Endothelial cell of umbilical vein (primary cell): ENCODE results near the gene GUCA2A. TPM values are rescaled to one million over a fixed set of nuclear protein-coding genes. Genes with fewer than 3 reads are reported as not detected.

ENCODE experiments used
- BruUV-seq: library from RNA; stranded (reverse); fragments of 400-500 nt; replicated peaks from 2 replicates; lab custom pipeline; 2021; lab: Mats Ljungman, UMichigan
- CTCF ChIA-PET: fragments of 300-600, 350-600 bp; sonication (Branson Sonifier 250); formaldehyde crosslinking; loops from one replicate; lab custom pipeline; 2021; ENCODE audit warnings: antibody characterized with exemption, inconsistent platforms; lab: Charles Lee
- POLR2A ChIA-PET: fragments of 300-600, 350-600 bp; sonication (Branson Sonifier 250); formaldehyde crosslinking; loops from one replicate; lab custom pipeline; 2021; ENCODE audit warnings: antibody characterized with exemption, inconsistent platforms; lab: Charles Lee
- DNase-seq: peaks from one replicate; pipeline ENCODE4 v3.0.0-alpha.2; 2011; ENCODE audit warnings: low read depth, low spot score
- FAIRE-seq: peaks from 2 replicates; lab custom pipeline; 2011; peaks lifted over from hg19 to GRCh38; lab: Jason Lieb, UNC
- H2AFZ ChIP-seq: 2 replicates; pipeline ENCODE4 v1.6.0; 2012; ENCODE audit warnings: low read depth, low read length, control low read depth, inconsistent platforms
- H3K27ac ChIP-seq: 2 replicates; pipeline ENCODE4 v1.5.1; 2011; ENCODE audit warnings: low read depth, mild to moderate bottlenecking, control low read depth, low read length, moderate library complexity; ENCODE audit not compliant: insufficient read depth
- H3K27me3 ChIP-seq, 2 experiments: 2 replicates each; pipeline versions ENCODE4 v1.6.0 to v1.6.1; 2011; ENCODE audit warnings: low read length in 2 of 2, mixed read lengths in 1 of 2; ENCODE audit not compliant: control insufficient read depth in 2 of 2, insufficient read depth in 2 of 2
- H3K36me3 ChIP-seq, 2 experiments: 2 replicates in 1 of 2; 3 replicates in 1 of 2; pipeline ENCODE4 v1.5.1; 2011; ENCODE audit warnings: low read length in 2 of 2, mild to moderate bottlenecking in 1 of 2, moderate library complexity in 1 of 2; ENCODE audit not compliant: control insufficient read depth in 2 of 2, insufficient read depth in 2 of 2; ENCODE audit errors: extremely low read depth in 1 of 2
- H3K4me1 ChIP-seq: 3 replicates; pipeline ENCODE4 v1.5.1; 2011; ENCODE audit warnings: mild to moderate bottlenecking, low read length; ENCODE audit not compliant: control insufficient read depth, insufficient read depth; ENCODE audit errors: extremely low read depth
- H3K4me2 ChIP-seq: 2 replicates; pipeline ENCODE4 v1.6.1; 2011; ENCODE audit warnings: low read length, control low read depth, mixed read lengths; ENCODE audit not compliant: insufficient read depth
- H3K4me3 ChIP-seq, 3 experiments: fragments of 200-600 bp in 1 of 3; sonication (generic), shearing (Covaris generic) in 1 of 3; replicated peaks in 1 of 3; 2 replicates each; pipeline ENCODE4 v1.5.1; 2011 to 2016; ENCODE audit warnings: control low read depth in 3 of 3, low read length in 3 of 3, mild to moderate bottlenecking in 2 of 3, inconsistent platforms in 1 of 3, low read depth in 1 of 3, moderate library complexity in 1 of 3; ENCODE audit not compliant: insufficient read depth in 1 of 3
- H3K79me2 ChIP-seq: 2 replicates; pipeline ENCODE4 v1.6.0; 2012; ENCODE audit warnings: low read length, inconsistent platforms; ENCODE audit not compliant: control insufficient read depth, insufficient read depth
- H3K9ac ChIP-seq: replicated peaks from 2 replicates; pipeline ENCODE3; 2011; ENCODE audit warnings: low read length, control low read depth; ENCODE audit not compliant: insufficient read depth; ENCODE audit errors: extremely low read depth
- H3K9me1 ChIP-seq: replicated peaks from 3 replicates; pipeline ENCODE4 v1.6.0; 2011; ENCODE audit warnings: mild to moderate bottlenecking, low read length; ENCODE audit not compliant: control insufficient read depth, insufficient read depth; ENCODE audit errors: extremely low read depth
- H3K9me3 ChIP-seq: replicated peaks from 2 replicates; pipeline ENCODE4 v1.5.1; 2012; ENCODE audit warnings: low read length, inconsistent platforms; ENCODE audit not compliant: control insufficient read depth, insufficient read depth
- H4K20me1 ChIP-seq: replicated peaks from 2 replicates; pipeline ENCODE3; 2011; ENCODE audit warnings: mild to moderate bottlenecking, low read length; ENCODE audit not compliant: control insufficient read depth, insufficient read depth; ENCODE audit errors: extremely low read depth
- EZH2 ChIP-seq: IDR thresholded peaks from 2 replicates; pipeline ENCODE4 v1.6.1; 2012; ENCODE audit warnings: borderline replicate concordance, low read depth, mild to moderate bottlenecking, moderate library complexity, low read length, inconsistent platforms; ENCODE audit not compliant: severe bottlenecking
- FOS ChIP-seq: IDR thresholded peaks from 2 replicates; pipeline ENCODE4 v1.6.1; 2011; ENCODE audit warnings: mild to moderate bottlenecking, low read length, moderate library complexity, borderline replicate concordance; ENCODE audit not compliant: insufficient read depth
- GATA2 ChIP-seq: IDR thresholded peaks from 2 replicates; pipeline ENCODE4 v1.7.0; 2011; ENCODE audit warnings: low read depth, mild to moderate bottlenecking, moderate library complexity, mixed read lengths, low read length; ENCODE audit not compliant: insufficient read length, insufficient read depth
- JUN ChIP-seq: IDR thresholded peaks from 2 replicates; pipeline ENCODE4 v1.6.1; 2011; ENCODE audit warnings: borderline replicate concordance, low read depth; ENCODE audit not compliant: insufficient read length, insufficient read depth
- MYC ChIP-seq: IDR thresholded peaks from one replicate; pipeline ENCODE4 v1.6.1; 2011; ENCODE audit warnings: mild to moderate bottlenecking, low read depth, low read length
- POLR2A ChIP-seq: IDR thresholded peaks from 2 replicates; pipeline ENCODE4 v1.6.1; 2012; ENCODE audit warnings: low read depth, mild to moderate bottlenecking, control low read depth, low read length
- POLR2AphosphoS5 ChIP-seq: IDR thresholded peaks from 2 replicates; pipeline ENCODE4 v1.6.1; 2012; ENCODE audit warnings: low read depth, mild to moderate bottlenecking, control low read depth, low read length, moderate library complexity; ENCODE audit not compliant: insufficient read depth
- dilution Hi-C: fragments of 300-500 bp; cut with MboI; formaldehyde crosslinking; loops from one replicate; pipeline ENCODE4 v1.15.0; 2019; ENCODE audit warnings: low sequenced_read_pairs; ENCODE audit not compliant: extremely low pct_ligation_motif_present
- intact Hi-C: fragments of 100-400 bp; cut with micrococcal nuclease; formaldehyde crosslinking; loops from one replicate; pipeline ENCODE4 v1.10.0; 2022
- polyA plus RNA-seq, 4 experiments: library from polyadenylated mRNA; depleted of rRNA in 3 of 4; stranded (reverse) in 3 of 4; unstranded in 1 of 4; fragments of >200 nt; gene quantifications; 2 replicates each; pipeline versions ENCODE4 v1.2.1 to v1.2.3, GENCODE V29; 2011 to 2012; ENCODE audit warnings: missing spikeins in 1 of 4
- total RNA-seq: library from RNA; stranded (reverse); gene quantifications from 2 replicates; pipeline ENCODE4 v1.2.3, GENCODE V29; 2021
- TF ChIP-seq, protein P1 (sequence below): IDR thresholded peaks from 2 replicates; pipeline ENCODE4 v1.6.1; 2011; ENCODE audit not compliant: insufficient read depth, insufficient read length
- TF ChIP-seq, protein P2 (sequence below), 2 donors: IDR thresholded peaks; 1 replicate in 1 of 2; 2 replicates in 1 of 2; pipeline ENCODE4 v1.5.1; 2011; ENCODE audit warnings: low read length in 2 of 2, mild to moderate bottlenecking in 2 of 2, moderate library complexity in 2 of 2, control low read depth in 1 of 2, inconsistent platforms in 1 of 2, low read depth in 1 of 2; ENCODE audit not compliant: insufficient read depth in 1 of 2; ENCODE audit errors: extremely low read depth in 1 of 2

Gene GUCA2A
- total and polyA plus RNA-seq, 2 donors (not counting 3 experiments of a cell fraction or from before 2014, with no cell fraction given) = not detected

DNA sequence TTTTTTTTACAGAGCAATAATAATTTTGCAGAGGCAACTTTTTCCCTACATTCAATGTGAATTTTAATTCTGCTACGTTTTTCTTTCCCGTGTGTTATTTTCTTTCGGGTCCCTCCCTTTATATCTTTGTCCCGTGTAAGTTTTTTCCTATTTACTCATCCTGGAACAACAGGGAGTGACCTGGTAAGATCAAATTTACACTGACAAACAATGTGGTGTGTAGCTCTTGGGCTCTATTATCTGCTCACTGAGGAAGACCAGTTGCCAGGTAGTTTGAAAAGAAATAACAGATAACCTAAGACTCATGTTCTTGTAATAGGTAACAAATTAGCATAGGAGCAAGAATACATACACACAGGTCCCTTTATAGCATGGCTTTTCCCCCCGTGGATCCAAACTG lies 33.7 kb upstream of the GUCA2A start:
- BruUV-seq = no TSS peak
- TF ChIP-seq, protein P1, sequence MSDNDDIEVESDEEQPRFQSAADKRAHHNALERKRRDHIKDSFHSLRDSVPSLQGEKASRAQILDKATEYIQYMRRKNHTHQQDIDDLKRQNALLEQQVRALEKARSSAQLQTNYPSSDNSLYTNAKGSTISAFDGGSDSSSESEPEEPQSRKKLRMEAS = no peak
- TF ChIP-seq JUN (no peak), MYC (no peak), POLR2AphosphoS5 (no peak), POLR2A (no peak), GATA2 (no peak), FOS (no peak)
- Histone ChIP-seq H3K4me1 (no peaks in the 10 kb centered on the region), H3K9ac (no peak overlapping the region), H3K9me3 (no peaks in the 10 kb centered on the region), H4K20me1 (peaks cover 2% of the 10 kb centered on the region), H2AFZ (no peak overlapping the region), H3K27me3 (no peaks in the 10 kb centered on the region), H3K4me3 (no peak overlapping the region), H3K36me3 (peaks cover 0 to 5% of the 10 kb centered on the region in 2 experiments), H3K4me2 (no peak overlapping the region), H3K9me1 (no peaks in the 10 kb centered on the region), H3K79me2 (peaks cover 1% of the 10 kb centered on the region), H3K27ac (no peak overlapping the region)
- intact Hi-C loops (no loop called here), dilution Hi-C loops (no loop called here)
- POLR2A ChIA-PET = no interaction called here
- FAIRE-seq (no peak), DNase-seq (no peak)
- CTCF ChIA-PET = no interaction called here

DNA sequence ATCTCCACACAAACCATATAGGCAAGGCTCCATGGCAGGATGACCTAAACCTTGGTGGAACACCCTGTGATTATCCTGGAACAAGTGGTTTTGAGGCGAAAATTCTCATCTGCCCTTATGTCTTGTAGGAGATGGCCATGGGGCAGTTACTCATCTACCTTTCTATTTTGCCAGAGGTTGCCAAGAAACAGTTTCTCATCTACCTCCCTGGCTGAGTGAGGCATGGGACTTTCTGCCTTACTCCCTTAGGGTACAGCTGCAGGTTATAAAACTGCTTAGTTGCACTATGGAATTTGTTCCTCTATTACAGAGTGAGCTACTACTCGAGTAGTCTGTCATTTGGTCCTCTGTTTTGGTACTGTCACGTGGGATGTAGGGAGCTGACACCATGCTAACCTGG lies 31.3 kb upstream of the GUCA2A start:
- BruUV-seq = no TSS peak
- TF ChIP-seq GATA2 (no peak), JUN (no peak), POLR2AphosphoS5 (no peak), POLR2A (no peak), EZH2 (no peak), FOS (no peak), MYC (no peak)
- TF ChIP-seq, protein P2, sequence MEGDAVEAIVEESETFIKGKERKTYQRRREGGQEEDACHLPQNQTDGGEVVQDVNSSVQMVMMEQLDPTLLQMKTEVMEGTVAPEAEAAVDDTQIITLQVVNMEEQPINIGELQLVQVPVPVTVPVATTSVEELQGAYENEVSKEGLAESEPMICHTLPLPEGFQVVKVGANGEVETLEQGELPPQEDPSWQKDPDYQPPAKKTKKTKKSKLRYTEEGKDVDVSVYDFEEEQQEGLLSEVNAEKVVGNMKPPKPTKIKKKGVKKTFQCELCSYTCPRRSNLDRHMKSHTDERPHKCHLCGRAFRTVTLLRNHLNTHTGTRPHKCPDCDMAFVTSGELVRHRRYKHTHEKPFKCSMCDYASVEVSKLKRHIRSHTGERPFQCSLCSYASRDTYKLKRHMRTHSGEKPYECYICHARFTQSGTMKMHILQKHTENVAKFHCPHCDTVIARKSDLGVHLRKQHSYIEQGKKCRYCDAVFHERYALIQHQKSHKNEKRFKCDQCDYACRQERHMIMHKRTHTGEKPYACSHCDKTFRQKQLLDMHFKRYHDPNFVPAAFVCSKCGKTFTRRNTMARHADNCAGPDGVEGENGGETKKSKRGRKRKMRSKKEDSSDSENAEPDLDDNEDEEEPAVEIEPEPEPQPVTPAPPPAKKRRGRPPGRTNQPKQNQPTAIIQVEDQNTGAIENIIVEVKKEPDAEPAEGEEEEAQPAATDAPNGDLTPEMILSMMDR (IDR thresholded peaks at IDR 0.05; ENCODE audit: extremely low read depth in 1 of 2, insufficient read depth in 1 of 2, low read depth in 1 of 2, low read length in 2 of 2) = no peak
- TF ChIP-seq, protein P1 = no peak
- POLR2A ChIA-PET = no interaction called here
- Histone ChIP-seq H3K4me3 (no peak overlapping the region), H3K36me3 (peaks cover 0 to 7% of the 10 kb centered on the region in 2 experiments), H3K9ac (no peak overlapping the region), H4K20me1 (peaks cover 2% of the 10 kb centered on the region), H2AFZ (no peak overlapping the region), H3K27ac (no peak overlapping the region), H3K9me1 (no peaks in the 10 kb centered on the region), H3K4me2 (no peak overlapping the region), H3K79me2 (peaks cover 1% of the 10 kb centered on the region), H3K27me3 (no peaks in the 10 kb centered on the region), H3K4me1 (no peaks in the 10 kb centered on the region), H3K9me3 (no peaks in the 10 kb centered on the region)
- no peak for DNase-seq
- dilution Hi-C loops = no loop called here
- CTCF ChIA-PET = interaction anchor here (1.0 kb wide), 1 partner anchor 22 kb away, joined by 3 read pairs; no protein-coding TSS in a partner anchor
- FAIRE-seq = no peak
- intact Hi-C loops = no loop called here
